Sigmoid colon (tissue), 4 donors: Measurements from ENCODE around the gene HEY2.

Source experiments
- CTCF ChIP-seq, 4 experiments: fragments of 450-650 bp in 3 of 4; fragments of 200-600 bp in 1 of 4; IDR thresholded peaks; one replicate each; pipeline ENCODE4 v1.5.1; 2016 to 2019; ENCODE audit warnings: antibody characterized with exemption in 4 of 4, mild to moderate bottlenecking in 3 of 4, moderate library complexity in 2 of 4
- POLR2A ChIP-seq, 2 donors: fragments of 450-650 bp; IDR thresholded peaks; one replicate each; pipeline ENCODE4 v1.6.1; 2016; ENCODE audit warnings: antibody characterized with exemption in 2 of 2, mild to moderate bottlenecking in 2 of 2, moderate library complexity in 2 of 2
- POLR2AphosphoS5 ChIP-seq, 4 donors: sonication (generic); formaldehyde crosslinking; IDR thresholded peaks; one replicate each; pipeline ENCODE4 v1.6.1; 2017; ENCODE audit warnings: antibody characterized with exemption in 4 of 4

DNA sequence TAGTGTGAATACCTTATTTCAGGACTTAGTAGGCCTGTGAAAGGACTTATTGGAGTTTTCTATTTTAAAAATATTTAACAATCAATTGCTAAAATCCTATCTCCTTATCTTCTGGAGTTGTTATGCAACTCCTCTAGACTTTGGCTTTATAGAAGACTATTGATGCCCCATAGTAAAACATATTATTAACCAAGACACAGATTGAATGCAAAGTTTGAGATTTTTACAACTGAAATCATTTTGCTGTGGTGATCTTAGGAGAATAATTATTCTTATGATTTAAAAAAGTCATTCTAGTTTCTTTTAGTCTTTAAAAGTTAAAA lies 4.5 kb downstream of the HEY2 start:
- TF ChIP-seq CTCF (IDR thresholded peaks at IDR 0.05) (no peak), POLR2AphosphoS5 (IDR thresholded peaks at IDR 0.05) (no peak), POLR2A (IDR thresholded peaks at IDR 0.05) (no peak)
